Activated CD8-positive, alpha-beta memory T cell treated with anti-CD3 and anti-CD28 coated beads, Interleukin-2, amount 50 U/mL, for 48 hours (primary cell): Measurements from ENCODE around the gene WDR54.

Experiments used
- DNase-seq: peaks from one replicate; pipeline ENCODE4 v3.0.0-alpha.2; 2020

The WDR54 gene, protein sequence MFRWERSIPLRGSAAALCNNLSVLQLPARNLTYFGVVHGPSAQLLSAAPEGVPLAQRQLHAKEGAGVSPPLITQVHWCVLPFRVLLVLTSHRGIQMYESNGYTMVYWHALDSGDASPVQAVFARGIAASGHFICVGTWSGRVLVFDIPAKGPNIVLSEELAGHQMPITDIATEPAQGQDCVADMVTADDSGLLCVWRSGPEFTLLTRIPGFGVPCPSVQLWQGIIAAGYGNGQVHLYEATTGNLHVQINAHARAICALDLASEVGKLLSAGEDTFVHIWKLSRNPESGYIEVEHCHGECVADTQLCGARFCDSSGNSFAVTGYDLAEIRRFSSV

GRCh38 chr2:74421221-74421870, at the start of gene WDR54, which contains the start of gene C2orf81:
Gene WDR54 (plus strand): TSS chr2:74421730. CDS start chr2:74422154, 424 bp downstream.
Gene C2orf81 (minus strand): TSS chr2:74421619. CDS start chr2:74421560, 59 bp downstream.
- peak; percentile 97 for DNase-seq

GRCh38 chr2:74372674-74373073, 48.9 kb upstream of the WDR54 start:
- no peak for DNase-seq

DNA sequence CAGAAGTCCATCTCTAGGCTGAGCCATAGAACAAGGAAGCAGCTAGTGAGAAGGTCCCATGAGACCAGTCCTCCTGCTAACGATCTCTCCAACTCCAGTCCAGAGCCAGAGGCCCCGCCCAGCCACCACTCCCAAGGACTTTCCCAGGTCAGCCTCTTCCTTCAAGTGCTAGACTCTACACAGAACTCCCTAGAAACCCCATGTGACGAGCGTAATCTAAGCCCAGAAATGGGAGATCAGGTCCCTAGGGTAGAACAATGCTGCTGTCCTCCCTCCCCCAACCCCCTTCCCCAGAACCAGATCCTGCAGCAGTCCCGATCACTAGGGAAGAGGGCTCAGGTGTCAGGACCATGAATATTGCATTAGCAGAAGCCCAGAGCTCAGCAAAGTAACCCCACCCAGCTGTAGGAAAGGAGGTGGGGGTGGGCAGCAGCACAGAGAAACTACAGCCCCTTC, 48.3 kb upstream of the WDR54 start:
- DNase-seq: no peak

- DNase-seq: no peak
These were observed 47.5 kb upstream of the WDR54 start for GRCh38 chr2:74373985-74374384.

DNA sequence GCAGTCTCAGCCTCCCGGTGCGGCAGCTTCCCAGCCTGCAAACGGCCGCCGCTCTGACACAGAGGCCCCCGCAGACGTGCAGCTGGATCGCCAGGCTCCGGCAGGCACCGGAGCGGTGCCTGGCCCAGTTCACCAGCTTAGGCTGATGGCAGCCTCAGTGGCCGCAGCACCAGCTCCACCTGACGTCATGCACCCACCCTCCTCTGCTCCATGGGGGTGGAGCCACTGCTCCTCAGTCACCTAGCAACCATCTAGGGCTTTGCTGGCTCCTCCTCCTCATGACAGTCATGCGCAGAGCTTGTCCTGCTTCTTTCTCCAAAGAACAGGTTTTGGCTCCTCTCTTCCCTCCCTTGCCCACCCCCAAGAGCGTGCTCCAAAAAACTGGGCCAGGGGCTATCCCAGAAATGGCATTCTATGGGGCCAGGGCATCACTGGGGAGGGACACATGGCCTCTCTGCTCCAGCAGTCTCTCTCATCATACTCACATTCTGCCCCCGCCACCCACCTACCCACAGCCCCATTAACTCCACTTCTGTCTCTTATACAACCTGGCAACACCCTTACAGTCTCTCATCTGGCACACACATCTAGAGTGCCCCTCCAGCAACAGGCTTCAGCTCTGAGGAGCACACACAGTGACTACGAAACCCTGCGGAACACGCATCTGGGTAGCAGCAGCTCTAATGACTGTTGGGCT, 46.9 kb upstream of the WDR54 start:
- DNase-seq: no peak

DNA sequence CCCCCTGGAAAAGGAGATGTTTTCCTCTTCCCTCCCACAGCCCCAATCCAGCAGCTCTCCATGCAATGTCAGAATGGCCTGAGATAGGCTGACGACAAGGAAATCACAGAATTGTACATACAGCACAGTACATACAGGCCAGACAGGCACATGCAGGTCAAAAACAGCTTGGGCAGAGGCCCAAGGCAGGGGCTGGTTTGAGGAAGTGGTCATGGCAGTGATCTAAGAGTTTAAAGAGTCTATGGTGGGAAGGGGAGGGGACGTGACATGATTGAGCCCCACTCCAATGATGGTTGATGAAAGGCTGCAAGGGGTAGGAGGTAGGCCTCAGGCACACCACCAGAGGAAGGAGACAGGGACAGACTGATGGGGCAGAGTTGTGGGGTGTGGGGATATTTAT, 45.7 kb upstream of the WDR54 start:
- no peak for DNase-seq

DNA sequence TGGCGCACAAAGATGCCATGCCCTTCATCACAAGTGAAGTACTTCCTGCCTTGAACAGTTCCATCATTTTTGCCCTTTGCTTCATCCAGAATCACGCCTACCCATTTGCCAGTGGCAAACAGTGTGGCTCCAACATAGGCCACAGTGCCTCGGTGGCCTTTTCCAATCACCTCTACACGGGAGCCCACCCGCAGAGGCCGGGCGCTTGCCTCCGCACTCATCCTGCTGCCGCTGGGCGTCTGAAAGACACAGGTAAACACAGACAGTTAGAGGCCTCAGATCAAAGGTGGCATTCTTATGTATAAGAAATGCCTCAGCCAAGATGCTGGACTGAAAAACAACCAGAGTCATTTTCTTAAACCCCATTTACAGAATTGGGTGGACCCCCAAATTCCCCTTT, 43.5 kb upstream of the WDR54 start:
- DNase-seq: no peak

GRCh38 chr2:74379851-74380789, 41.4 kb upstream of the WDR54 start, which contains the start of gene DCTN1:
Gene DCTN1 (minus strand): TSS chr2:74380311. CDS start chr2:74380037, 274 bp downstream.
- peak; percentile 57 for DNase-seq

GRCh38 chr2:74381751-74382150, 39.8 kb upstream of the WDR54 start:
- DNase-seq: no peak

- no peak for DNase-seq
These were observed 38.3 kb upstream of the WDR54 start for GRCh38 chr2:74383254-74383653.

GRCh38 chr2:74384051-74384450, 37.5 kb upstream of the WDR54 start:
- DNase-seq: no peak

- no peak for DNase-seq
These were observed 36.1 kb upstream of the WDR54 start for GRCh38 chr2:74385396-74385795.

DNA sequence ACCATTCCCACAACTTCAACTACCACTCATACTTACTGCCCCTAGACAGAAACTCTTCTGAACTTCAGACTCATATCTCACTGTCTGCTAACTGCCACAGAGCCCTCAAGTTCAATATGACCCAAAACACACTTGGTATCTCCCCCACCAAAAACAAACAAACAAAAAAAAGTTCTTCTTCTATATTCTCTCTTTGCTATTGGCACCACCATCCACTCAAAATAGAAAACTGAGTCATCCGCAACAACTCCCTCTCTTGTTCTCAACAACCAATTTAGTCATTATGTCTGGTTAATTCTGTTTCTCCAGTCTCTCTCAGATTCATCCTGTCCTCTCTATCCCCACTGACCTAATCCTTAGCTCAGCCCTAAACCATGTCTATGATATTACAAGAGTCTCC, 34.2 kb upstream of the WDR54 start:
- DNase-seq: no peak

GRCh38 chr2:74390606-74391005, 30.9 kb upstream of the WDR54 start:
- no peak for DNase-seq

DNA sequence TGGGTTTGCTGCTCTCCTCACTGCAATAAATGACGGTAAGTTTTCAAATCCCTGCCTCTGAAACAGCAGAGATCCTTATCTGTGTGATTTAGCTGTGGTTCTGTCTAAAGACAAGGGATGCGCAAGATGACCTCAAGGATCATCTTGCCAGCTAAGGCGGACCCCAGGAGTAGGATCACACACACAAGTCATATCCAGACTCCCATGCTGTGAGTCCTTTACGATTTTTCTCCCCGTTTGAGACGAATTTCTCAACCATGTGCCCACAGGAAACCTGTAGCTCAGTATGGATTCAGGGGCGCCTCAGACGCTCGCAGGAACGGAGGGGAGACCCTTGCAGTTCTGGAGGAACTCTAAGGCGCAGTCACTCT, 30.3 kb upstream of the WDR54 start:
- no peak for DNase-seq

DNA sequence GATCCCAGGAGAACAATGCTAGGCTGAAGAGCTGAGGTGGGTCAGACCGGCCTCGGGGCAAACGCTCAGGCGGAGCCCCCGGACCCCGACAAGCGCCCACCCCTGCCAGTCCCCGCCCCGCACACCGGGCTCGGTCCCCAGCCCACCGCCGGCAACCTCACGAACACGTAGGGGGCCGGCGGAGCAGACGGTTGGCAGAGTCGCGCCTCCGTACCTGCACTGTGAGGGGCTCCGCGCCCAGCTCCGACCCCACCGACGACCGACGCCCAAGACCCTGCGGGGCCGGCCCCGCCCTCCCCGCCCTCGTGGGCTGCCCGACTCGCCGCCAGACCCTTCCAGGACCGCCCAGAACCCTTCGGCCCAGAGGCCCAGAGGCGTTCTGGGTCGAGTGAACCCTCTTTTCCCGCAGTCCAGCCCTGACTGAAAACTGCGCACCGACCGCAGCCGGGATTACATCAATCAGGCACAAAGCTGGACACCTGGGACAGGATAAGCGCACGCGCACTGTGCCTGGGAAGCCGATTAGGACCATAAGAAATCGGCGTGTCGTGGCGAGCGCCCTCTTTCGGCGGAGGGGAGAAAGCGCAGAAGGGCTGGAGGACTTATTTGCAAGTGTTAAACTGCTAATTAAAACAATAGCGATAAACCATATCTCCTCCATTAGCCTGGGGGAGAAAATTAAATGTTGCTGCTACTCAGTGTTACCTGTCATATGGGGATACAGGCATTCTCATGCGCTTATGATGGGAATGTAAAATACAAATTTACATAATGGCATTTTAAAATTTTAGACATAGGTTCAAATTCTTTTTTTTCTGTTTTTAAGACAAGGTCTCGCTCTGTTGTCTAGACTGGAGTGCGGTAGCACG, 29.7 kb upstream of the WDR54 start:
- DNase-seq: peak; percentile 99

- no peak for DNase-seq
These were observed 29.1 kb upstream of the WDR54 start for GRCh38 chr2:74392449-74392743.

- no peak for DNase-seq
These were observed 28.0 kb upstream of the WDR54 start for GRCh38 chr2:74393525-74393924.

DNA sequence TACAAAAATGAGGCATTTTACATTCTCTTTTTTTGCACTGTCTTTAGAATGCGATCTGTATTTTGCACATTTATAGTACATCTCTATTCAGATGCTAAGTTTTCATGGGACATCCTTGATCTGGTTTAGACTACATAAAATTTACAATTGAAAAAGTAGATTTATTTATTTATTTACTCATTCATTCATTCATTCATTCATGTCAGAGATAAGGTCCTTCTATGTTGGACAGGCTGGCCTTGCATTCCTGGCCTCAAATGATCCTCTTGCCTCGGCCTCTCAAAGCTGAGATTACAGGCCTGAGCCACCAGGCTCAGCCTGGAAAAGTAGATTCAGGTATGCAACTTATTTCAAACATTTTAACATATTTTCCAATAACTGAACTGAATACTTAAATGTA, 25.4 kb upstream of the WDR54 start:
- DNase-seq: no peak

- DNase-seq: no peak
These were observed 21.7 kb upstream of the WDR54 start for GRCh38 chr2:74399785-74400184.

DNA sequence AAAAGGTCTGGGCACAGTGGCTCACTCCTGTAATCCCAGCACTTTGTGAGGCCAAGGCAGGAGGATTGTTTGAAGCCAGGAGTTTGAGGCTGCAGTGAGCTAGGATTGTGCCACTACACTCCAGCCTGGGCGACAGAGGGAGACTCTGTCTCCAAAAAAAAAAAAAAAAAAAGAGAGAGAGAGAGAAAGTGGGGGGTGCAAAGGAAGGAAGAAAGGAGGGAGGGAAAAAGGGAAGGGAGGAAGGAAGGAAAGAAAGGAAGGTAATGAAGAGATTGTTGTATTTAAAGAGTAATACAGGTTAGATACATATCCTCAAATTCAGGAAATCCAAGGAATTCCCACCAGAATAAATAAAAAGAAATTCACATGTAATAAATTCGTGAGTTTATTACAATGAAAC, 19.6 kb upstream of the WDR54 start:
- DNase-seq: no peak

DNA sequence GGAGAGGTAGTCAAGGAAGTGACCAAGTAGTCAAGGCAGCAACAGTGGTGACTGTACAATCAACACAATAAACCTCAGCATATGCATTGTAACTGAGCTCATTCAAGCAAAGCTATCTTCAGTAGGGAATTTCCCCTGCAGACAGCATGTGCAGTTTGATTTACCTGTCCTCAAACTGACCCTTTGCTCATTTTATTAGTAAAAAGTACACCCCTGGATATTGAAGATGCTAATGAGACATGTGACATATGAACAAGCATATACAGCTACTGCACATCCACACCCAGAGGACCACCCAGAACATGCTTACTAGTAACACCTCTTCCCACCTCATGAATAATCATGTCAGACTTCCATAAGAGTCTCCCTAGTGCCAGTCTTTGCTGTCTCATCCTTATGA, 15.5 kb upstream of the WDR54 start:
- no peak for DNase-seq
